Endothelial cell (in vitro differentiated cells): Measurements from ENCODE around the gene HOXC4. TPM values are rescaled to one million over a fixed set of nuclear protein-coding genes. Genes with fewer than 3 reads are reported as not detected.

Source experiments
- DNase-seq: peaks from one replicate; pipeline ENCODE4 v3.0.0; 2021; ENCODE audit warnings: low spot score
- H3K27ac Mint-ChIP-seq: one replicate; pipeline ENCODE4 v1.8.0; 2021; ENCODE audit warnings: mixed read lengths, inconsistent platforms; ENCODE audit not compliant: unreplicated experiment
- H3K27me3 Mint-ChIP-seq: one replicate; pipeline ENCODE4 v1.8.0; 2021; ENCODE audit warnings: mild to moderate bottlenecking, moderate library complexity, mixed read lengths, inconsistent platforms; ENCODE audit not compliant: unreplicated experiment
- H3K36me3 Mint-ChIP-seq: one replicate; pipeline ENCODE4 v1.8.0; 2021; ENCODE audit warnings: mild to moderate bottlenecking, low read depth, mixed read lengths, inconsistent platforms; ENCODE audit not compliant: unreplicated experiment
- H3K4me1 Mint-ChIP-seq: one replicate; pipeline ENCODE4 v1.8.0; 2021; ENCODE audit warnings: mild to moderate bottlenecking, mixed read lengths, inconsistent platforms; ENCODE audit not compliant: unreplicated experiment
- H3K4me3 Mint-ChIP-seq: one replicate; pipeline ENCODE4 v1.8.0; 2021; ENCODE audit warnings: mild to moderate bottlenecking, mixed read lengths, inconsistent platforms; ENCODE audit not compliant: unreplicated experiment
- H3K9me3 Mint-ChIP-seq: one replicate; pipeline ENCODE4 v1.8.0; 2021; ENCODE audit warnings: mixed read lengths, inconsistent platforms; ENCODE audit not compliant: unreplicated experiment
- total RNA-seq: library from RNA; stranded (reverse); fragmentation: NEBNext Ultra II Directional; extraction: Animal tissue kit (Norgen Biotek cat#: 25700); gene quantifications from one replicate; pipeline ENCODE4 v1.2.1, GENCODE V29; 2021; ENCODE audit not compliant: unreplicated experiment
- TF ChIP-seq, protein P1 (sequence below): fragments of 200-600 bp; sonication (generic); IDR thresholded peaks from one replicate; pipeline ENCODE4 v1.5.0; 2021; ENCODE audit warnings: antibody characterized with exemption; ENCODE audit not compliant: unreplicated experiment

The HOXC4 gene
- total RNA-seq, 1 donor from 2014 or later = not detected

DNA sequence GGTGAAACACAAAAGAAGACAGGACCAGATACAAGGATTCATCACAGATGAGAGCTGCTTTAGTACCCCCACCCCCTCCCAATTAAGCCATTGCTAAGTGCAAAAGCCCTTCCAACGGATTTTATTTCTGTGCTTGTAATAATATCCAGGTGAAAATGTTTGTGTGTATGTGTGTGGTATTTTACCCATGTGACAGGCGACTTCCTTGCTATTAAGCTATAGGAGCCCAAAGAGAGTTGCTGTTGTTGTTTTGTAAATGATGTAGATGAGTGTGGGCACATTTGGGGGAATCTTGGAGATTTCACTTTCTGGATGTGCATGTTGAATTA lies 3.2 kb upstream of the HOXC4 start:
- peaks cover 6% of the 10 kb centered on the region for H3K4me1 Mint-ChIP-seq
- no peak overlapping the region for H3K4me3 Mint-ChIP-seq
- no peak overlapping the region for H3K27ac Mint-ChIP-seq
- TF ChIP-seq, protein P1, sequence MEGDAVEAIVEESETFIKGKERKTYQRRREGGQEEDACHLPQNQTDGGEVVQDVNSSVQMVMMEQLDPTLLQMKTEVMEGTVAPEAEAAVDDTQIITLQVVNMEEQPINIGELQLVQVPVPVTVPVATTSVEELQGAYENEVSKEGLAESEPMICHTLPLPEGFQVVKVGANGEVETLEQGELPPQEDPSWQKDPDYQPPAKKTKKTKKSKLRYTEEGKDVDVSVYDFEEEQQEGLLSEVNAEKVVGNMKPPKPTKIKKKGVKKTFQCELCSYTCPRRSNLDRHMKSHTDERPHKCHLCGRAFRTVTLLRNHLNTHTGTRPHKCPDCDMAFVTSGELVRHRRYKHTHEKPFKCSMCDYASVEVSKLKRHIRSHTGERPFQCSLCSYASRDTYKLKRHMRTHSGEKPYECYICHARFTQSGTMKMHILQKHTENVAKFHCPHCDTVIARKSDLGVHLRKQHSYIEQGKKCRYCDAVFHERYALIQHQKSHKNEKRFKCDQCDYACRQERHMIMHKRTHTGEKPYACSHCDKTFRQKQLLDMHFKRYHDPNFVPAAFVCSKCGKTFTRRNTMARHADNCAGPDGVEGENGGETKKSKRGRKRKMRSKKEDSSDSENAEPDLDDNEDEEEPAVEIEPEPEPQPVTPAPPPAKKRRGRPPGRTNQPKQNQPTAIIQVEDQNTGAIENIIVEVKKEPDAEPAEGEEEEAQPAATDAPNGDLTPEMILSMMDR = no peak
- DNase-seq = no peak
- H3K27me3 Mint-ChIP-seq = peaks cover 48% of the 10 kb centered on the region
- peaks cover 3% of the 10 kb centered on the region for H3K36me3 Mint-ChIP-seq
- no peaks in the 10 kb centered on the region for H3K9me3 Mint-ChIP-seq

- no peak for DNase-seq
- Mint-ChIP-seq H3K36me3 (peaks cover 3% of the 10 kb centered on the region), H3K4me1 (peaks cover 6% of the 10 kb centered on the region), H3K4me3 (no peak overlapping the region), H3K9me3 (no peaks in the 10 kb centered on the region), H3K27me3 (peaks cover 43% of the 10 kb centered on the region), H3K27ac (no peak overlapping the region)
- TF ChIP-seq, protein P1 = no peak
Measured at GRCh38 chr12:54051026-54051842, 2.4 kb upstream of the HOXC4 start.

GRCh38 chr12:54051874-54052437 lies 1.7 kb upstream of the HOXC4 start:
- peak overlapping the region; percentile 29 for H3K4me3 Mint-ChIP-seq
- no peaks in the 10 kb centered on the region for H3K9me3 Mint-ChIP-seq
- TF ChIP-seq, protein P1 = no peak
- H3K4me1 Mint-ChIP-seq = peaks cover 6% of the 10 kb centered on the region
- peaks cover 43% of the 10 kb centered on the region for H3K27me3 Mint-ChIP-seq
- H3K36me3 Mint-ChIP-seq = peaks cover 3% of the 10 kb centered on the region
- no peak for DNase-seq
- peak overlapping the region; percentile 66 for H3K27ac Mint-ChIP-seq

DNA sequence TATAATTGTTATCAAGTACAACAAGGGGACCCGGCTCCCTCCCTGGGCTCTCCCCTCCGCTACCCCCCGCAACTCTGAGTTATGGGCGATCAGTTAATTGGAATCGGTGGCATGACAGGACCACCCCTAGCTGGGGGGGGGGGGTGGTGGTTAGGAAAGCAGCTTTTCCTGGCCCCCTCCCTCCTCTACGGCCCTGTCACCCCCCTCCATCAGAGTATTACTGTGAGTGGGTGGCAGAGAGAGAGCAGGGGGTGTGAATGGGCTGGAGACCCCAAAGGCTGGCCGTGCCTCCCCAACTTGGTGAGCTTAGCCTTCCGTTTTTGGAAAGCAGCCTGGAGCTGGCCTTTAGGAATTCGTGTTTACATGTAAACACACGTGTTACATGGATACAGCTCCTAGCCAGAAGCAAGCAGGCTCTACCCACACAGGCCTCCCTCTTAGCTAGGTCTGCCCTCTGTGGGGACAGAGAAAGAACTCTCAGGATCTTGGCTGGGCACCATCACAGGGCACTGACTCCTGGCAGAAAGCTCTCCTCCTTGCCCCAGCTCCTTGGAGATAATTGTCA lies 1.1 kb upstream of the HOXC4 start:
- Mint-ChIP-seq H3K36me3 (peaks cover 3% of the 10 kb centered on the region), H3K4me3 (no peak overlapping the region), H3K4me1 (peaks cover 6% of the 10 kb centered on the region), H3K9me3 (no peaks in the 10 kb centered on the region), H3K27me3 (peaks cover 47% of the 10 kb centered on the region), H3K27ac (no peak overlapping the region)
- TF ChIP-seq, protein P1 = no peak
- DNase-seq = no peak
